ENCODE results near the gene NTRK2. TPM values are rescaled to one million over a fixed set of nuclear protein-coding genes. Genes with fewer than 3 reads are reported as not detected.

Gene NTRK2
- total and polyA plus RNA-seq, 4 donors, result 0.26 to 1.4 (median 0.56) TPM

GRCh38 chr9:84673806-84674205, 4.3 kb downstream of the NTRK2 start:
- no peak overlapping the region for H3K4me3 ChIP-seq (ENCODE audit: low read depth in 1 of 3, low read length in 3 of 3)
- WGBS, result 72% methylated on average over 4 of the region's 4 CpGs
- TF ChIP-seq TAF1 (conservative IDR thresholded peaks at IDR 0.05) (no peak), NR2F2 (IDR thresholded peaks at IDR 0.05) (no peak), FOXA1 (IDR thresholded peaks at IDR 0.05) (no peak), RXRA (IDR thresholded peaks at IDR 0.05) (no peak), ZBTB33 (IDR thresholded peaks at IDR 0.05) (no peak), EGR1 (IDR thresholded peaks at IDR 0.05; ENCODE audit: low read depth in 2 of 2) (no peak), GABPA (IDR thresholded peaks at IDR 0.05 in 1 of 2, conservative IDR thresholded peaks at IDR 0.05 in 1 of 2) (no peak), YY1 (IDR thresholded peaks at IDR 0.05) (no peak), REST (IDR thresholded peaks at IDR 0.05) (no peak), SP1 (IDR thresholded peaks at IDR 0.05) (no peak), CTCF (IDR thresholded peaks at IDR 0.05; ENCODE audit: low read depth, low read length, missing input control) (no peak), RAD21 (IDR thresholded peaks at IDR 0.05) (no peak), HNF4A (conservative IDR thresholded peaks at IDR 0.05) (no peak), JUND (IDR thresholded peaks at IDR 0.05) (no peak)
- TF ChIP-seq, protein P1, sequence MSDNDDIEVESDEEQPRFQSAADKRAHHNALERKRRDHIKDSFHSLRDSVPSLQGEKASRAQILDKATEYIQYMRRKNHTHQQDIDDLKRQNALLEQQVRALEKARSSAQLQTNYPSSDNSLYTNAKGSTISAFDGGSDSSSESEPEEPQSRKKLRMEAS (IDR thresholded peaks at IDR 0.05), result no peak
- TF ChIP-seq, protein P2, sequence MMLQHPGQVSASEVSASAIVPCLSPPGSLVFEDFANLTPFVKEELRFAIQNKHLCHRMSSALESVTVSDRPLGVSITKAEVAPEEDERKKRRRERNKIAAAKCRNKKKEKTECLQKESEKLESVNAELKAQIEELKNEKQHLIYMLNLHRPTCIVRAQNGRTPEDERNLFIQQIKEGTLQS (IDR thresholded peaks at IDR 0.05), result no peak
- H3K36me3 ChIP-seq (ENCODE audit: control insufficient read depth in 4 of 4, insufficient read depth in 3 of 4, low read depth in 1 of 4, low read length in 3 of 4), result no peaks in the 10 kb centered on the region
- H3K9ac ChIP-seq (ENCODE audit: low read depth in 1 of 2, low read length in 2 of 2), result no peak overlapping the region
- no peak for DNase-seq (ENCODE audit: low spot score)
- peaks cover 10 to 18% (median 17%) of the 10 kb centered on the region in 4 donors for H3K4me1 ChIP-seq (ENCODE audit: control insufficient read depth in 4 of 4, insufficient read depth in 4 of 4, low read length in 3 of 4)
- no peak overlapping the region for H3K27ac ChIP-seq (ENCODE audit: low read depth in 1 of 2, low read length in 2 of 2)
- peaks cover 3 to 13% (median 8%) of the 10 kb centered on the region in 4 donors for H3K27me3 ChIP-seq (ENCODE audit: control insufficient read depth in 4 of 4, insufficient read depth in 4 of 4, low read length in 3 of 4)
- H3K9me3 ChIP-seq (ENCODE audit: control insufficient read depth in 4 of 4, low read length in 3 of 4), result no peaks in the 10 kb centered on the region

- Histone ChIP-seq H3K27me3 (ENCODE audit: control insufficient read depth in 4 of 4, insufficient read depth in 4 of 4, low read length in 3 of 4) (peaks cover 0 to 2% (median 0%) of the 10 kb centered on the region in 4 donors), H3K9ac (ENCODE audit: low read depth in 1 of 2, low read length in 2 of 2) (no peak overlapping the region), H3K9me3 (ENCODE audit: control insufficient read depth in 4 of 4, low read length in 3 of 4) (no peaks in the 10 kb centered on the region), H3K4me3 (ENCODE audit: low read depth in 1 of 3, low read length in 3 of 3) (no peak overlapping the region), H3K4me1 (ENCODE audit: control insufficient read depth in 4 of 4, insufficient read depth in 4 of 4, low read length in 3 of 4) (no peaks in the 10 kb centered on the region), H3K27ac (ENCODE audit: low read depth in 1 of 2, low read length in 2 of 2) (no peak overlapping the region), H3K36me3 (ENCODE audit: control insufficient read depth in 4 of 4, insufficient read depth in 3 of 4, low read depth in 1 of 4, low read length in 3 of 4) (no peaks in the 10 kb centered on the region)
- WGBS, result 74% methylated on average over 5 of the region's 5 CpGs
- no peak for DNase-seq (ENCODE audit: low spot score)
- TF ChIP-seq, protein P2 (IDR thresholded peaks at IDR 0.05), result no peak
- TF ChIP-seq TAF1 (conservative IDR thresholded peaks at IDR 0.05) (no peak), HNF4G (IDR thresholded peaks at IDR 0.05) (no peak), JUND (IDR thresholded peaks at IDR 0.05) (no peak), CTCF (IDR thresholded peaks at IDR 0.05; ENCODE audit: low read depth, low read length, missing input control) (no peak), YY1 (IDR thresholded peaks at IDR 0.05) (no peak), RXRA (IDR thresholded peaks at IDR 0.05) (no peak), HNF4A (conservative IDR thresholded peaks at IDR 0.05) (no peak), NR2F2 (IDR thresholded peaks at IDR 0.05) (no peak), REST (IDR thresholded peaks at IDR 0.05) (no peak), FOXA2 (IDR thresholded peaks at IDR 0.05) (no peak)
Observed at GRCh38 chr9:84677080-84677479, 7.6 kb downstream of the NTRK2 start.
